ENCODE measurements around the gene THSD7A. TPM values are rescaled to one million over a fixed set of nuclear protein-coding genes. Genes with fewer than 3 reads are reported as not detected.

THSD7A gene
- total and polyA plus RNA-seq, 7 donors, result 0.06 to 1.4 (median 0.21) TPM

DNA sequence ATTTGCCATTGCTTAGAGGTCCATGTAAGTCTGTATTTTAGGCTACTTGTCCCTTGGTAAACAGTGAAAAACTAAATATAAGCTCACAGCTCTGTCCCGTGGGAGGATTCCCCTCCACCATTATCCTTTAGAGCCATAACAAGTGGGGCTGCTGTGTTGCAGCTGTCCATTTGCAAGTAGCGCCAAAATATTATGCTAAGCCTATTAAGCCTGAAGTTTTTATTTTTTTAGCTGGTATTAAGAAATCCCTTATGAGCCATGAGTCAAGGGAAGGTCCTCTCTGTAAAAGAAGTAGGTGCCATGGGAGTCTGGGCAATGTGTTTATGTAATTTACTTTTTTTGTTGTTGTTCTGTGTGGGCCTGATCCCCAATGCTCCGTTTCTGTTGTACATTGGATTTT lies 183.9 kb downstream of the THSD7A start:
- ATAC-seq, result no peak
- Histone ChIP-seq H3K4me1 (no peaks in the 10 kb centered on the region), H3K27me3 (ENCODE audit: insufficient read depth in 3 of 3, low read length in 2 of 3) (no peaks in the 10 kb centered on the region), H3K36me3 (ENCODE audit: insufficient read depth in 1 of 2, low read depth in 1 of 2) (no peaks in the 10 kb centered on the region), H3K4me3 (no peak overlapping the region), H3K9me3 (no peaks in the 10 kb centered on the region), H3K27ac (no peak overlapping the region)
- TF ChIP-seq, protein P1, sequence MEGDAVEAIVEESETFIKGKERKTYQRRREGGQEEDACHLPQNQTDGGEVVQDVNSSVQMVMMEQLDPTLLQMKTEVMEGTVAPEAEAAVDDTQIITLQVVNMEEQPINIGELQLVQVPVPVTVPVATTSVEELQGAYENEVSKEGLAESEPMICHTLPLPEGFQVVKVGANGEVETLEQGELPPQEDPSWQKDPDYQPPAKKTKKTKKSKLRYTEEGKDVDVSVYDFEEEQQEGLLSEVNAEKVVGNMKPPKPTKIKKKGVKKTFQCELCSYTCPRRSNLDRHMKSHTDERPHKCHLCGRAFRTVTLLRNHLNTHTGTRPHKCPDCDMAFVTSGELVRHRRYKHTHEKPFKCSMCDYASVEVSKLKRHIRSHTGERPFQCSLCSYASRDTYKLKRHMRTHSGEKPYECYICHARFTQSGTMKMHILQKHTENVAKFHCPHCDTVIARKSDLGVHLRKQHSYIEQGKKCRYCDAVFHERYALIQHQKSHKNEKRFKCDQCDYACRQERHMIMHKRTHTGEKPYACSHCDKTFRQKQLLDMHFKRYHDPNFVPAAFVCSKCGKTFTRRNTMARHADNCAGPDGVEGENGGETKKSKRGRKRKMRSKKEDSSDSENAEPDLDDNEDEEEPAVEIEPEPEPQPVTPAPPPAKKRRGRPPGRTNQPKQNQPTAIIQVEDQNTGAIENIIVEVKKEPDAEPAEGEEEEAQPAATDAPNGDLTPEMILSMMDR (IDR thresholded peaks at IDR 0.05), result no peak
- 20 to 29% (median 29%) methylated on average over 3 of the region's 3 CpGs for WGBS, 3 donors
- no peak for DNase-seq
- intact Hi-C loops (cut with DNase I), result no loop called here

GRCh38 chr7:11642841-11643240 lies 189.2 kb downstream of the THSD7A start:
- Histone ChIP-seq H3K4me3 (no peak overlapping the region), H3K27ac (no peak overlapping the region), H3K9me3 (no peaks in the 10 kb centered on the region), H3K36me3 (ENCODE audit: insufficient read depth in 1 of 2, low read depth in 1 of 2) (no peaks in the 10 kb centered on the region), H3K4me1 (no peaks in the 10 kb centered on the region), H3K27me3 (ENCODE audit: insufficient read depth in 3 of 3, low read length in 2 of 3) (no peaks in the 10 kb centered on the region)
- ATAC-seq (no peak), DNase-seq (no peak)
- intact Hi-C loops (cut with DNase I), result no loop called here
- TF ChIP-seq, protein P1 (IDR thresholded peaks at IDR 0.05), result no peak
- 41 to 74% (median 53%) methylated on average over 2 of the region's 2 CpGs for WGBS, 3 donors

GRCh38 chr7:11642276-11642675 lies 189.7 kb downstream of the THSD7A start:
- no peak for ATAC-seq
- TF ChIP-seq, protein P1 (IDR thresholded peaks at IDR 0.05), result no peak
- Histone ChIP-seq H3K36me3 (ENCODE audit: insufficient read depth in 1 of 2, low read depth in 1 of 2) (no peaks in the 10 kb centered on the region), H3K4me3 (no peak overlapping the region), H3K27me3 (ENCODE audit: insufficient read depth in 3 of 3, low read length in 2 of 3) (no peaks in the 10 kb centered on the region), H3K9me3 (no peaks in the 10 kb centered on the region), H3K4me1 (no peaks in the 10 kb centered on the region), H3K27ac (no peak overlapping the region)
- intact Hi-C loops (cut with DNase I), result no loop called here
- DNase-seq, result no peak

GRCh38 chr7:11638011-11638774 lies 193.8 kb downstream of the THSD7A start:
- TF ChIP-seq, protein P1 (IDR thresholded peaks at IDR 0.05), result no peak
- H3K9me3 ChIP-seq, result no peaks in the 10 kb centered on the region
- no peaks in the 10 kb centered on the region for H3K36me3 ChIP-seq (ENCODE audit: insufficient read depth in 1 of 2, low read depth in 1 of 2)
- intact Hi-C loops (cut with DNase I), result no loop called here
- no peak overlapping the region for H3K27ac ChIP-seq
- H3K27me3 ChIP-seq (ENCODE audit: insufficient read depth in 3 of 3, low read length in 2 of 3), result no peaks in the 10 kb centered on the region
- ATAC-seq, result no peak
- DNase-seq, result no peak
- 22 to 29% (median 23%) methylated on average over 4 of the region's 4 CpGs for WGBS, 3 donors
- no peaks in the 10 kb centered on the region for H3K4me1 ChIP-seq
- H3K4me3 ChIP-seq, result no peak overlapping the region

DNA sequence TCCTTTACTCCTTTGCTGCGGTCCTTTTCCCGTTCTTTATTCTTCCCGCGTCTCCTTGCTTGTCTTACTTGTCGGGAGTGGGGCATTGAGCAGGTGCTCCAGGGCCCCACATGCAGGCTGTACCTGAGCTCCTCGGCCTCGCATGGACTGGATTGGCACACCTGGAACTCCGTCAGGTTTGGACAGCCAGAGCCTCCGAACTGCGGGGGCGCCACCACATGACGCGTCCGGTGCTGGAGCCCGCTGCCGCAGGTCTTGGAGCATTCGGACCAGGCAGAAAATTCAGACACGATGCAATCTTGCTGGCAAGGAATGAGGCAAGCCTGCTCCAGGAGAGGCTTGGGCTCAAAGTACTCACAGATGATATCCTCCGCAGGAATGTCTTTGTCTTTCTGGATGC lies 195.7 kb downstream of the THSD7A start:
- H3K9me3 ChIP-seq, result no peaks in the 10 kb centered on the region
- DNase-seq (no peak), ATAC-seq (no peak)
- TF ChIP-seq, protein P1 (IDR thresholded peaks at IDR 0.05), result no peak
- WGBS, 3 donors, result 95 to 97% (median 96%) methylated on average over 19 of the region's 19 CpGs
- H3K27me3 ChIP-seq (ENCODE audit: insufficient read depth in 3 of 3, low read length in 2 of 3), result no peaks in the 10 kb centered on the region
- intact Hi-C loops (cut with DNase I), result no loop called here
- no peak overlapping the region for H3K27ac ChIP-seq
- H3K4me3 ChIP-seq, result no peak overlapping the region
- no peaks in the 10 kb centered on the region for H3K4me1 ChIP-seq
- no peaks in the 10 kb centered on the region for H3K36me3 ChIP-seq (ENCODE audit: insufficient read depth in 1 of 2, low read depth in 1 of 2)

Measured in psoas muscle (tissue), 8 donors.